ENCODE results near the gene PGAM2.

PGAM2 gene

DNA sequence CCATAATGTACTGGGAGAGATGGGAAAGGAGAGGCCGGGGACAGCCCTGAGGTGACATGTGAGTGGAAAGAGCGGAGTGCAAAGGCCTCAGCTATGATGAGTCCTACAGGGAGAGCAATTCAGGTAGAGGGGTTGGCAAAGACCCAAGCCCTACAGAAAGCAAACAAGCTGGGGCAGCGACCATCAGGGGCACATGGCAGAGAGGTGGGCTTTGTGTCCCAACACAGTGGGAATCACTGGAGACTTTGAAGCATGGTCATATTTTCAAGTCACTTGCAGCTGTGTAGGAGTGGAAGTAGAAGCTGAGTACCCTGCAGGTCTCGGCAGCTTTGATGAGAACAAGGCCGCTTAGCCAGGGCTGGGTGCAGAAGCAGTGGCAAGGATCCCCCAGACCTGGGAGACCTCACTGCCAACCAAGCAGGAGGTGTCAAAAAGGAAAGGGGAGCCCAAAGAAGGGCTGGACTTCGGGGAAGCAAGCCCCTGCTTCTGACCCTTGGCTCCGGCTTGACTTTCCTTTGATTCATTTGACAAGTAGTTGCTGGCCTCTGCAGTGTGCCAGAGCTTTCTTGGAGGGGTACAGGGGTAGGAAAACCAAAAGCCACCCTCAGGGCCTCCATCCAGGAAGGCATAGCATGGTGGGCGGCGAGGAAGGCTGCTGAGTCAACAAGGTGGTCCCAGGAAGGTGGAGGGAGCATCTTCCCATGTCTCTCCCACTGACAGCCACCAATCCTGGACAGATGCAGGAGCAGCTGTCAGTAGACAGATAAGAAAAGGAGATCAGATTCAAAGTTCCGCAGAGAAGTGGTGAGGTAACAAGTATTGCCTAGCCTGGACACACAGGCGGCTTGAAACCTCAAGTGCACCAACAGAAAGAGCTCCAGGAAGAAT lies 1.9 kb upstream of the PGAM2 start:
- in situ Hi-C loops (cut with MboI; ENCODE audit: low sequenced_read_pairs): no loop called here

DNA sequence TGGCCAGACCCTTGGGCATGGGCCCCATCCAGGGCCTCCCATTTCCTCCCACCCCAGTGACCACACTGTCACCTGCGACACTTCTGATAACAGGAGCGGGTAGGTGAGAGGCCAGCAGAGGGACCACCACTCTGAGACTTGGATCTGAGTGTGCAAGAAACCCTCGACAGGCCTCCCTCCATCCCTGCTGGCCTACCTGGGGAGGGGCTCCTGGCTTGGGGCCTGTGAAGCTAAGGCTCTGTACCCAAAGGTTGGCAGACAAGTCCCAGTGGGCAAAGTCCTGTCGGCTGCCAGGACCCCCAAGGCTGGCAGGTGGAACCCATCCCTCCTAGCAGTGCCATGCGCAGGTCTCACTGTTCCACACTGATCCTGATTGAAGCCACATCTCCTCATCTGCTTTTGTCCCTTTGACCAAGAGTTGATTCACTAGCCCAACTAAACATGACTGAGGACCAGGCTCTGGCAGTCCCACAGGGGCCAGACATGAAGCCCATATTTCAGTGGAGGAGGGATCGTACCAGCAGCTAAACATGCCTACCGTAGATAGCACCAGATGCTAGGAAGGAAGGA lies 1.2 kb upstream of the PGAM2 start:
- in situ Hi-C loops (cut with MboI; ENCODE audit: low sequenced_read_pairs): no loop called here

DNA sequence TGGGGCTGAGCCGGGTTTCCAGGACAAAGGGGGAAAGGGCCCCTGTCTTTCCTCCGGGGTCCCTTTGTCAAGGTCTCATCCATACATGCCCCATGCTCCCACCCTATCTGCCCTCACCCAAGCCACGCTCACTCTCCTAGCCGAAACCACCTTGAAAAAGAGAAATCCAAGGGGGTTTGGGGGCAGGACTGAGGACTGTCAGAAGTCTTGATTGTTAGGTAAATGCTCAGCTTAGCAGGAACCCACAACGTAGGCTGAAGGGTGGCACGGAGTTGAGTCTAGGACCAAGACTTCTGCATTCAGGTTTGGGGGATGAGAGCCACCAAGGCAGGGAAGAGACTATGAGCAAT lies 719 bp upstream of the PGAM2 start:
- in situ Hi-C loops (cut with MboI; ENCODE audit: low sequenced_read_pairs): no loop called here

DNA sequence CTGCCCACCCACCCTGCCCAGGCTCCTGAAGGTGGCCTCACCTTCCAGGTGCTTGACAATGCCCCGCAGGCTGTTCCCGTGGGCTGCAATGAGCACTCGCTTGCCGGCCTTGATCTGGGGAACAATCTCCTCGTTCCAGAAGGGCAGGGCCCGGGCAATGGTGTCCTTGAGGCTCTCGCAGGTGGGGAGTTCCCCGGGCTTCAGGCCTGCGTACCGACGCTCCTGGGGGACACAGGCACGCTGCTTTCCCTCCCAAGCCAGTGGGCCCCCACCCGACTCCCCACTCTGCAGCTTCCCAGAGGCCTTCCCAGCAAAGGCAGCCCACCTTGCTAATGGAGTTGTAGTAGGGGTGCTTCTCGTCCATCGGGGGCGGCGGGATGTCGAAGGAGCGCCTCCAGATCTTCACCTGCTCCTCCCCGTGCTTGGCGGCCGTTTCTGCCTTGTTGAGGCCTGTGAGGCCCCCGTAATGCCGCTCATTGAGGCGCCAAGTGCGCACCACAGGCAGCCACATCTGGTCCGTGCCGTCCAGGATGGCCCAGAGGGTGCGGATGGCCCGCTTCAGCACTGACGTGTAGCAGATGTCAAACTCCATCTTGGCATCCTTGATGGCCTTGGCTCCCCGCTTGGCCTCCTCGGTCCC lies 456 bp downstream of the PGAM2 start:
- in situ Hi-C loops (cut with MboI; ENCODE audit: low sequenced_read_pairs): no loop called here

DNA sequence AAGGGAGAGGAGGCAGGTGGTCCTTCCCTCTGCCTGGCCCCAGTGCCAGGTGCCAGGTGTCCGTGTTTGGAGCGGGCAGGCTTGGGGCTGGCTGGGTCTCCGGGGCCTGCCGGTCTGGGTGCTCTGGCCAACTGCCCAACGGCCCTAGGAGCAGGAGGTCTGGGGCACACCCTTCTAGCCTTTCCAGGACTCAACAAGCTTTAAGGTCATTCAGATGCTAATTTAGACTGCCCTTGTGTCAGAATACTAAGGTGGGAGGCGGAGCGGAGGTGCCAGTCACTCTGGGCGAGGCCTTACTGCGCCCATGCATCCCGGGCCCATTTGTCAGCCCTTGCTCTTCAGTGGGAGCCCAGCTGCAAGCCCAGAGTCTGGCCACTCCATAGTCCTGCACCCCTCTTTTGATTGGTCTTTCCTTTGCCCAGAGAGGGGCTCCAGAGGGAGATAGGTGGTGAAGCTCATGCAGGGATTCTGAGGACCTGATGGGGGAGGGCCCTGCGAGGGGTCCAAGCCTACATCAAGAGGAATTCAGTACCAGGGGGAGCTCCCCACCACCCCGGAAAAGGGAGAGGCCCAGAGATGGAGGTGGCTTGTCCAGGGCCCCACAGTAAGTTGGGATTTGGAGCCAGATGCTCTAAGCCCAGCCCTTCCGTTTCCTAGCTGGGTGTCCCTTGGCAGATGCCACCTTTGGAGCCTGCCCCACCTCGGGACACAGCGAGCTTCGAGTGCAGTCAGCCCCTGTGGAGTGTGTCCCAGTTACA lies 1.3 kb downstream of the PGAM2 start:
- in situ Hi-C loops (cut with MboI; ENCODE audit: low sequenced_read_pairs): no loop called here

DNA sequence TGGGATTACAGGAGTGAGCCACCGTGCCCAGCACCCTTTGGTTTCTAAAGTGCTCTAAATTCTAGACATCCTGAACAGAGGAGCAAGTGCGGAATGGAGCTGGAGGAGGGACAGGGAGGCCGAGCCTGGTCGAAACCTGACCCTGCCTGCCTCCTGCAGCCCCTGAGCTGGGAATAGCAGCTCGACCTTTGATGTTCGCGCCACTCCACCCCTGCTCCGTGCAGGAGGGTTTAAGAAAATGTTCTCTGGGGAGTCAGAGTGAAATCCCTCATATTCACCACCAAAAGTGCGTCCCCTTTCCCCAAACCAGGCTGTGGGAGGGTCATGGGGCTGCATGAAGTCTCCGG lies 1.8 kb downstream of the PGAM2 start:
- in situ Hi-C loops (cut with MboI; ENCODE audit: low sequenced_read_pairs): no loop called here

DNA sequence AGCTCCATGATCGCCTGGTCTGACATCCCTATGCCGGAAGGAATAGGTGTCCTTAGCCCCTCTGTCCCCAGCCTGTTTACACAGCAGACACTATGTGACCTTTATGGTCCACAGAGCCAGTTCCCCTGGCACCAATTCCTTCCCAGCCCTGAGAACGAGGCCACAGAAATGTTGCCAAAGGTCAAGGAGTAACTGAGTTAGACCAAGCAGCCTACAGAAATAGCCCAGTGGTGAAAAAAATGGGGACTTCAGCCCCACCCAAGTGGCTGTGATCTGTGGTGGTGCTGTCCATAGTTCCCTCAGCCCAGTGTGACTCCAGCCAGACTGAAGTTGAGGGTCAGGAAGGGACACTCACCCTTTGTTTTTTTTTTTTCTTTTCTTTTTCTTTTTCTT lies 2.5 kb downstream of the PGAM2 start:
- in situ Hi-C loops (cut with MboI; ENCODE audit: low sequenced_read_pairs): no loop called here

DNA sequence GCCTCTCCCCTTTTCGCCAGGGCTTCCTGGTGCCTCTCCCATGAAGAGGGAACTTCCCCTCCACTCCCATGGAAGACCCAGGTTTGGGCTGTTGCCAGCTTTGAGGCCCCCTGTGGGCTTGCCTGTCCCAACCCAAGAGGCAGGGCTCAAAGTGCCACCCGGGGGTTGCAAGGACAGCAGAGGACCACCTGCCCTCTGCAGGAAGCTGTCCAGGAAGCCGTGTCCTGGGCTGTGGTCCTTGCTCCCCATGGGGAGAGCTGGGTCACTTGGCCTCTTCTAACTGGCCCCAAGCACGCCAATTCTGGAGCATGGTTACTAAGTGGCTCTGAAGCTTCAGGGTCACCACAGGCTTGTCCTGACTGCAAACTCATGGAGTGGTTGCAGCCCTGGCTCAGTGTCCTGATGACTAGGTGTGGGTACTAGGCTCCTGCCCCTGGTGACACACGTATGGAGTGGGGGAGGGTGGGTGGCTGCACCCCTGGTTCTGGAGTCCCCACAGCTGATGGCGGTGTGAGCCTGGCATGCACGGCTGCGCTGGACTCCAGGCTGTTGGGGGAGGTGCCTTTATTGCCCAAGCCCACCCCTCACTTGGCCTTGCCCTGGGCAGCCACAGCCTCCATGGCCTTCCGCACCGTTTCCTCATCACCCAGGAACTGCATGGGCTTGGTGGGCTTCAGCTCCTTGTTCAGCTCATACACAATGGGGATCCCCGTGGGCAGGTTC lies 3.0 kb downstream of the PGAM2 start:
- in situ Hi-C loops (cut with MboI; ENCODE audit: low sequenced_read_pairs): no loop called here

DNA sequence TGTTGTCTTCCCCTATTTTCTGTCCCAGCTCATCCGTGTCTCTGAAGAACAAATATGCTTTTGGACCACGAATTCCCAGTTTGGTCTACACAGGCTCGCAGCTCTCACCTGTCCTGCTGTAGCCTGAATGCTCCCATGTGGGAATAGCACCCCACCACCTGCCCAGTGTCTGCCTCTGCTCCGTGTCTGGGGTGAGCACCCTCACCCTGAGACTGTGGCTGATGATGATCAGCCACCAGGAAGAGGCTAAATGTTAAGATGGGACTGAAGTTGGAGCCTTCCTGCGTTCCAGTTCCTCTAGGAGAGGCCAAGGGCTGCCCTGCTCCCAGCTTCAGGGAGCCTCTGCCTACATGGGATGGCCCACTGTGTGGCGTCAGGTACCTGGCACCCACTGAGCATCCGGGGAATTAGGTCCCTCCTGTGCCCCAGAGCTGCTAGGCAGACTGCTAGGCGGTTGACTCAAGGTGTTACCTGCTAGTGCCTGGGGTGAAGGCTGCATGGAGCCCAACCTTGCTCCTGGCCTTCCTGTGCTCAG lies 3.7 kb downstream of the PGAM2 start:
- in situ Hi-C loops (cut with MboI; ENCODE audit: low sequenced_read_pairs): no loop called here

DNA sequence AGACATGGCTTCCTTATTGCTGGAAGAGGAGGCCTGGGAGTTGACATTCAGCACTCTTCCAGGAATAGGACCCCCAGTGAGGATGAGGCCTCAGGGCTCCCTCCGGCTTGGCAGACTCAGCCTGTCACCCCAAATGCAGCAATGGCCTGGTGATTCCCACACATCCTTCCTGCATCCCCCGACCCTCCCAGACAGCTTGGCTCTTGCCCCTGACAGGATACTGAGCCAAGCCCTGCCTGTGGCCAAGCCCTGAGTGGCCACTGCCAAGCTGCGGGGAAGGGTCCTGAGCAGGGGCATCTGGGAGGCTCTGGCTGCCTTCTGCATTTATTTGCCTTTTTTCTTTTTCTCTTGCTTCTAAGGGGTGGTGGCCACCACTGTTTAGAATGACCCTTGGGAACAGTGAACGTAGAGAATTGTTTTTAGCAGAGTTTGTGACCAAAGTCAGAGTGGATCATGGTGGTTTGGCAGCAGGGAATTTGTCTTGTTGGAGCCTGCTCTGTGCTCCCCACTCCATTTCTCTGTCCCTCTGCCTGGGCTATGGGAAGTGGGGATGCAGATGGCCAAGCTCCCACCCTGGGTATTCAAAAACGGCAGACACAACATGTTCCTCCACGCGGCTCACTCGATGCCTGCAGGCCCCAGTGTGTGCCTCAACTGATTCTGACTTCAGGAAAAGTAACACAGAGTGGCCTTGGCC lies 4.3 kb downstream of the PGAM2 start:
- in situ Hi-C loops (cut with MboI; ENCODE audit: low sequenced_read_pairs): no loop called here

DNA sequence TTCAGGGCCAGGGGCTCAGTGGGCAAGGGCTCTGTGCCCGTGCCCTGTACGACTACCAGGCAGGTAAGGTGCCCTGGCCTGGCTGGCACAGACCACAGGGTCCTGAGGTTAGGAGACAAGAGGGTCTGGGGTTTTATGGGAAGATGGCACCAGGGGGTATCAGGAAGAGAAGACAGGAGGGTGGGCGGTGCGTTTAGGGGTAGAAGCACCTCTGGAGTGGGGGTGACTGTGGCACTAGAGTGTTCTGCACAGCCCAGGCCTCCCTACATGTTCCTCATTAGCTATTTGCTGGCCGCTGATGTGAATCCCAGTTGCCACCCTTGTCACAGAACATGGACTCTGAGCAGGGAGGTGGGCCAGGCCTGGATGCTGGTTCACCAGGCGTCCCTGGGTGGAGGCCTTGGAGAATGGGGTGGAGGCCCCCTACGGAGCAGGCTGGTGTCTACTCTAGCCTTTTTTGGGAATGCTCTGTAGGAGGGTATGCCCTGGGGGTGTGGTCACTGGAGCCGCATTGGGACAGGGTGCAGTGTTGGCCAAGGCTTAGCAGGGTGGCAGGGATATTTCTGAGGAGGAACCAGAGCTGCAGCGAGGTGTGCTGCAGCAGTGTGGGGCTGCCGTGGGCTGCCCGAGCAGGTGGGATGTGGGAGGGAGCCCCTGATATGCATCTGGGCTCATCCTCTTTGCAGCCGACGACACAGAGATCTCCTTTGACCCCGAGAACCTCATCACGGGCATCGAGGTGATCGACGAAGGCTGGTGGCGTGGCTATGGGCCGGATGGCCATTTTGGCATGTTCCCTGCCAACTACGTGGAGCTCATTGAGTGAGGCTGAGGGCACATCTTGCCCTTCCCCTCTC lies 5.0 kb downstream of the PGAM2 start:
- in situ Hi-C loops (cut with MboI; ENCODE audit: low sequenced_read_pairs): no loop called here

DNA sequence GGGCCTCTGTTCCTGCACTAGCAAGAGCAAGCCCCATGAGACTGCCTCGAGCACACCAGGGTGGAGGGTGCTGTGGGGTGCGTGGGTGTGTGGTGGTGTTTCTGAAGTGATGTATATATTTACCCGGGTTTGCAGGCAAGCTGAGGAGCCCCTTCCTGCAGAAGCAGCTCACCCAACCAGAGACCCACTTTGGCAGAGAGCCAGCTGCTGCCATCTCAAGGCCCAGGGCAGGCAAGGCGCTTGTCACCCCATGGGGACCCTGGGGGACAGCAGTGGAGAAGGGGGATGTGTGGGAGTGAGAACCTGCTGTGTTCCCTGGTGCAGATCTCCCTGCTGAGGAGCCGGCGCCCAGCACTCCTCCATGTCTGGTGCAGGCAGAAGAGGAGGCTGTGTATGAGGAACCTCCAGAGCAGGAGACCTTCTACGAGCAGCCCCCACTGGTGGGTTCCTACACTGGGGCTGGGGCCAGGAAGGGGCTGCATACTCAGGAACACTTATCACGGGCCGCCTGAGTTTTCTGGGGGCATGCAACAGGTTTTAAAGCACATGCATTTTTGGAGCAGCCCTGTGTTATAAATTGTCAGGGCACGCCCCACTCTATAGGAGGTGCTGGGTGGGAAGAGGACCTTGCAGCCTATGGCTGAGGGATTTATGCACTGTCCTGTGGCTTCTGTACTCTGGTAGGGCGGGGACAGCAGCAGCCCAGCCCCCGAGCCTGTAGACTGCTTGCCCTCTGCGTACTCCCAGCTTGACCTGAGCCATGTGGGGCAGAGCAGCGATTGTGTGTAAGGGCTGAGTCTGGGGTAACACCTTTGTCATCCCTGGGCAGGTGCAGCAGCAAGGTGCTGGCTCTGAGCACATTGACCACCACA lies 5.9 kb downstream of the PGAM2 start:
- in situ Hi-C loops (cut with MboI; ENCODE audit: low sequenced_read_pairs): no loop called here

DNA sequence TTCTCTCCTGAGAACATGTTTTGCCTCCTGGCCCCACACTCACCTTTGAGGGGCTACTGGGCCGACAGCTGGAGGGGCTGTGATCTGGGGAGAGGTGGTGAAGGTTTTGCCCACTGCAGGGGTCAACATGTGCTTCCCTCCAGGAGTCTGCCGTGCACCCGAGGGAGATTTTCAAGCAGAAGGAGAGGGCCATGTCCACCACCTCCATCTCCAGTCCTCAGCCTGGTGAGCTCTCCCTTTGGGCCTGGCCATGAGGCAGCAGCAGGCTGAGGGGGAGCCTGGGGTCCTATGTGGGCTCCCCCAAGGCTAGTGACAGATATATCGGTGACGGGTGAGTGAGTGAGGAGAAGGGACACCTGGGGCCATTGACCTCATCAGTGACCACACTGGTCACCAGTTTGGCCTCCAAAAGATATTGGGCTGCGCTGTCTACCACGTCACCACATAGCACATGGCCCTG lies 6.6 kb downstream of the PGAM2 start:
- in situ Hi-C loops (cut with MboI; ENCODE audit: low sequenced_read_pairs): no loop called here

DNA sequence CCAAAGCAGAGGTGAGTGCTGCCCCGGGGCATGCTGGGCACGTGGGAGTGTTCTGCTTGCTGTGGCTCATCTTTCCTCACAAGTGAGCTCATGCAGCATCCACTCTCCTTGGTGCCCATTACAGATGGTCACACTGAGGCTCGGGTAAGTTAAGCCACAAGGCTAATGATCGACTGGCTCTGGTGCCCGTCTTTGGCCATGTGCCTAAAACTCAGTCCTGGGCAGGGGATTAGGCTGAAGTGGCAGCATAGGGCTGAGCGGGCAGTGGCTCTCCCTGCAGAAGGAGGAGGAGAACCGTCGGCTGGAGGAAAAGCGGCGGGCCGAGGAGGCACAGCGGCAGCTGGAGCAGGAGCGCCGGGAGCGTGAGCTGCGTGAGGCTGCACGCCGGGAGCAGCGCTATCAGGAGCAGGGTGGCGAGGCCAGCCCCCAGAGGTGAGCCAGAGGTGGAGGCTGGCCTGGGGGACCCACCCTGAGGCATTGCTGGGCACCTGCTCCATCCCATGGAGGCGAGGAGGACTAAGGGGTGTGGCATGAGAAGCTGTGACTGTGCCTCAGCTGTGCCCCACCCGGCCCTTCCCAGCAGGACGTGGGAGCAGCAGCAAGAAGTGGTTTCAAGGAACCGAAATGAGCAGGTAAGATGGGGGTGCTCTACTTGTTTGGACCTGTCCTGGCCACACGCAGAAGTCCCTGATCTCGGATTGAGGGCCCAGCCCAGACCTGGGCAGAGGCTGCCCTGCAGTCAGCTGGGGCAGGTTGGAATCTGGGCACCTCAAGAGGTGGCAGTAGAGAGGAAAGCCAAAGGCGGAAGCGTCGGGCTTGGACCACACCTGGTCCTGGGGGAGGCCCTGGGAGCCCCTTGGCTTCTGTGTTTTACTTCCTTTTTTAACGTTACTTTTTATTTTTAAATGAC lies 7.3 kb downstream of the PGAM2 start:
- in situ Hi-C loops (cut with MboI; ENCODE audit: low sequenced_read_pairs): no loop called here

DNA sequence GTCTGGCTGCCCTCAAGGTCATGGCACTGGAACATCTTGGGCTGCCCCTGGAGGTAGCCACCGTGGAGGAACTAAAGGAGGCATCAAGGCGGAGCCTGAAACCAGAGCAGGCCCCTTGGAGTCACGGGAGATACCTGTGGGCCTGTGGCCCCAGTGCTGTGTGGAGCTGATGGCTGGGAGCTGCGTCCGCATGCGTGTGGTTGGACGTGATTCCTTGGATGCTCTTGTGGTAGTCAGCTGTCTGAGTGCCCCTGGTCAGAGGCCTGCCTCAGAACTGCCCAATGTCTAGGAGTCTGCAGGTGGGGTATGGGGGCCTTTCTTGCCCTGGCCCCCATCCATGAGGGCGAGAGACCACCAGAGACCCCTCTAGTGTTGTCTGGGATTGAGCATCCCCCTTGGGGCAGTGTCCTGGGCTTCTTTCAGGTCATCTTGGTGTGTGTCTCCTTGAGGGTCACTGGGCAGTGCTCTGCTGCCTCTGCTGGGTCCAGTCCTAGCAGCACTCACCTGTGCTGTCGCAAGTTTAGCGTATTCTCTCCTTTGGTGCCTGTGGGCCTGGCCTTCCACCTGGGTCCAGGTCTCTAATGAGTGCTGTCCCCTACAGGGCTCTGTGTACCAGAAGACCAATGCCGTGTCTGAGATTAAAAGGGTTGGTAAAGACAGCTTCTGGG lies 8.1 kb downstream of the PGAM2 start:
- in situ Hi-C loops (cut with MboI; ENCODE audit: low sequenced_read_pairs): no loop called here

DNA sequence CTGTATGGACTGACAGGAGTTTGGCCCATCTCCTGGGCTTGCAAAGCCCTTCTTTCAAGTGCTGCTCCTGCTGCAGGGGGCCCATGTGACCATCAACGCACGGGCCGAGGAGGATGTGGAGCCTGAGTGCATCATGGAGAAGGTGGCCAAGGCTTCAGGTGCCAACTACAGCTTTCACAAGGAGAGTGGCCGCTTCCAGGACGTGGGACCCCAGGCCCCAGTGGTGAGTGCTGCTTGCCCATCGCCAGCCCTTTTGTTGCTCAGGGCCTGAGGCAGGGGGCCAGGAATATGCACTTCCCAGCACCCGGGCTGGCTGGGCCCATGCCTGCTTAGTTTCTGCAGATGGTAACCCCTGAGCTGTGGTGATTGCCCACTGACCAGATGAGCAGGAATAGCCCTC lies 8.7 kb downstream of the PGAM2 start:
- in situ Hi-C loops (cut with MboI; ENCODE audit: low sequenced_read_pairs): no loop called here

All from HL-60/S4 (cell line).